Measurements from ENCODE around the gene SCAMP3.
A peak's percentile ranks its signal among the peaks of the same experiment; 100 is the strongest.
"Not testable (repeated sequence)": the region's sequence is repeated elsewhere in the genome, so short reads cannot be mapped to it uniquely, and the experiment has no call there.

Gene SCAMP3

DNA sequence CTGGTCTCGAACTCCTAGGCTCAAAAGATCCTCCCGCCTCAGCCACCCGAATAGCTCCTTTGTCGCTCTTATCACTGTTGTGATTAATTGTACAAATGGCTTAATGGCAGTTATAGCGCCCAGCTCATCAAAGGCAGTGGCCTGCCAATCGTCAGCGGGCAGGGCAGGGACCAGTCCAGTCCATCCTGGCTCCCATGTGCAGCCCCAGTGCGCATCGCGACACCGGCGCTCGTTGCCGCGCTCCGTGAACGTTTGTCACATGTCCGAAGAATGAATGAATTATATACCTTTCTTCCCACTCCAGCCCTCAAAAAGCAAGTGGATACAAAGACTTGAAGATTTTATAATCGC, 35.3 kb downstream of the SCAMP3 start:
- DNase-seq: peak; percentile 34

DNA sequence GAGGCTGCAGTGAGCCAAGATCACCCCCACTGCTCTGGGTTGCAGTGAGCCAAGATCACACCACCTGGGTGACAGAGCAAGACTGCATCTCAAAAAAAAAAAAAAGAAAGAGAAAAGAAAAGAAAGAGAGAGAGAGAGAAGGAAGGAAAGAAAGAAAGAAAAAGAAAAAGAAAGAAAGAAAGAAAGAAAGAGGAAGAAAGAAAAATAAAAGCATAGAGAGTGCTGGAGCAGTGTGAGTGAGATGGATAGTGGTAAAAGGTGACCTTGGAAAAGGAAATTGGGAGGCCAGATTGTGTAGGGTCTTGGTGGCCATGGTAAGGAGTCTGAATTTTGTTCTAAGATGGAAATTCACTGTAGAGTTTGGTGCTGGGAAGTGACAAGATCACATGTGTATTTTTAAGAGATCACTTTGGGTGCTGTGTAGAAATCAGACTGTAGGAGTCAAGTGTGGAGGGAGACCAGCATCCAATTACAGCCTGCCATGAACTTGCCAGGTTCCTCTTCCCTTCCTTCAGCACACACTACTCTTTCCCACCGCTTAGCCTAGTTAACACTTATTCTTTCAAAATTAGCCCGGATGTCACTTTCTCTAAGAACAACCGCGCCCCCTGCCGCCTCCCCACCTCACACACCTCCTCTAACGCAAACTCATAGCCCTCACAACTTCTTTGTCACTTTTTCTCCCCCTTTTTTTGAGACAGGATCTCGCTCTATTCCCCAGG, 35.8 kb downstream of the SCAMP3 start:
- DNase-seq: peak; percentile 48

DNA sequence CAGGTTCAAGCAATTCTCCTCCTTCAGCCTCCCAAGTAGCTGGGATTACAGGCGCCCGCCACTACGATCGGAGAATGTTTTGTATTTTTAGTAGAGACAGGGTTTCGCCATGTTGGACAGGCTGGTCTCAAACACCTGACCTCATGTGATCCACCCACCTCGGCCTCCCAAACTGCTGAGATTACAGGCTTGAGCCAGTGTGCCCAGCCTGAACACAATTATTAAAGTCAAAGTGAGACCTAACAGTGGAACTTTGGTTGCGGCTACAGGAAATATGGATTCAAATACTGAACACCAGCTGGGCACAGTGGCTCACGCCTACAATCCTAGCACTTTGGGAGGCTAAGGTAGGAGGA, 36.8 kb downstream of the SCAMP3 start:
- DNase-seq: not testable (repeated sequence)

DNA sequence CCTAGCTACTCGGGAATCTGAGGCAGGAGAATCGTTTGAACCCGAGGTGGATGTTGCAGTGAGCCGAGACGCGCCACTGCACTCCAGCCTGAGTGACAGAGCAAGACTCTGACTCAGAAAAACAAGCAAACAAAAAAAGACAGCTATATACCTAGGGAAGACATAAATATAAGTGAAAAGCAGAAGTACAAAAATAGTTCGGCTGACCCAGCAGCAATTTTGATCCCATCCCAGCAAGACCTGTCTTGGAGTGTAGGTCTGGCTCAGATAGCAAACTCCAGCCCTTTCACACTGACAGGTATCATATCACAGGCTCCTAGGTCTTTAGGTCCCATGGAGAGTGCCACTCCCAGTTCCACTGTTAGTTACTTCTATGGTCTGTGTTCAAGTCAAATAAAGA, 39.1 kb downstream of the SCAMP3 start:
- DNase-seq: no peak

DNA sequence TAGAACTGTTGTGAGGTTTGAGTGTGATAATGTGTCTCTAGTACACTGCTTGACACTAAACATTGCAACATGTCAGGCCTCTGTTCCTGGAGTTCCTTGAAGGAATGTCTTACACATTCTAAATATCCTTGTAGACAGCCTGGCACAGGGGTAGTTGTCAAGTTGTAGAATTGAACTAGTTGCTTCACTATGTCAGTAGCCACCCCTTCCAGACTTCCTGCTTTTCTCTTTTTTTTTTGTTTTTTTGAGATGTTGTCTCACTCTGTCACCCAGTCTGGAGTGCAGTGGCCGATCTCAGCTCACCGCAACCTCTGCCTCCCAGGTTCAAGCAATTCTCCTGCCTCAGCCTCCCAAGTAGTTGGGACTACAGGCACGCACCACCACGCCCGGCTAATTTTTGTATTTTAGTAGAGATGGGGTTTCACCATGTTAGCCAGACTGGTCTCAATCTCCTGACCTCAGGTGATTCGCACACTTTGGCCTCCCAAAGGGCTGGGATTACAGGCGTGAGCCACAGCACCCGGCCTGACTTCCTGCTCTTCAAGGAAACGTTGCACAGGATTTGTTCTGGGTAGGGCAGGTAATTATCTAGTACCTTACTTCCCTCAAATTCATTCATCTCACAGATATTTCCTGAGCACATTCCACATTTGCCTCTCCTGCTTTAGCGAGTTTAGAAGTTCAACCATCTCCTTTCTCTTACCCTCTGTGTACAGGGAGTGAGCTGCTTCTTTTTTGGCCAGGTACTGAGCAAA, 41.8 kb downstream of the SCAMP3 start:
- DNase-seq: not testable (repeated sequence)

DNA sequence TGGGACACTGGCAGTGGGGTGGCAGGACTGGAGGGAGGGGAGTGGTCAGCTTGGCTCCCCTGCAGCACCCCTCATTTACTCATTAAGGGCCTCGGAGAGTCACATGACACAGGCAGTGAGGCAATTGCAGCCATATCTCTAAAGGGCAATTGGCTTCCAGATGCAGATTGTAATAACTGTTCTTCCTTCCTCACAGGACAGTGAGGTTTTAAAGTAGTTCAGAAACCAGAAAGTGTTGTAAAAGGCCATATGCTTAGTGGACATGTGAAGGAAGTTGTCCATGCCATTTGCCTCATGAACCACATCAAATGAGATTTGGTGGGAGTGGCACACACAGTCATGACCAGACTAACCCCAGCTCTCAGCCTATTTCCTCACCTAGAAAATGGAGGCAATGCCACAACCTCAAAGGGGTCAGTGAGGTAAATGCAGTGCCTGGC, 42.5 kb downstream of the SCAMP3 start:
- DNase-seq: no peak

DNA sequence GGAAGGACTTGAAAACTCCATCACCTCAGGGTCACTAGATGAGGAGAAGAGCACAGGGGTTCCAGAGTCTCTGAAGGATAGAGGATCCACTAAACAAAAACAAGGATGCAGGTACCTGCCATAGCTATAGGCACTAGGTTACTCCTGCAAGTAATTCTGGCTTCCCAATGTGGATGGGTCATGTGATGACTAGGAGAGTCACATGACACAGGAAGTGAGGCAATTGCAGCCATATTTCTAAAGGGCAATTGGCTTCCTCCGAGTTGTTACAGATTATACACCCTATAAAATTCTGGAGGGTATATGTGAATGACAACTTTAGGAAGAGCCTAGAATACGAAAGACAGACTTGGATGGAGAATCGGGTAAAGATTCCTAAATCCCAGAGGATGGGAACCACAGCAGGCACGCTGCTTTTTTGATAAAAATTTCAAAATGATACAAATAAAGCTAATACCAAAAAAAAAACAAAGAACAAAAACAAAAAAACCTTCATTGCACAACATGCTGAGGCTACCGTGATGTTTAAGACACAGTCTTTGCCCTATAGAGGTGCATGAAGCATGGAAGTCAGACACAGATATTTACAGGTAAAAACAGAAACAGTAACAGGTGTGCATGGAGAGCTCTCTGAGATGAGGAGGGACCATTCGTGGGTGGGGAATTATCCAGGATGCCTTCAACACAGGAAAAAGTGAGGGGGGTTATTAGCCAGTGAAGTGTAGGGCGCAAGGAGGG, 43.1 kb downstream of the SCAMP3 start:
- DNase-seq: peak; percentile 59

DNA sequence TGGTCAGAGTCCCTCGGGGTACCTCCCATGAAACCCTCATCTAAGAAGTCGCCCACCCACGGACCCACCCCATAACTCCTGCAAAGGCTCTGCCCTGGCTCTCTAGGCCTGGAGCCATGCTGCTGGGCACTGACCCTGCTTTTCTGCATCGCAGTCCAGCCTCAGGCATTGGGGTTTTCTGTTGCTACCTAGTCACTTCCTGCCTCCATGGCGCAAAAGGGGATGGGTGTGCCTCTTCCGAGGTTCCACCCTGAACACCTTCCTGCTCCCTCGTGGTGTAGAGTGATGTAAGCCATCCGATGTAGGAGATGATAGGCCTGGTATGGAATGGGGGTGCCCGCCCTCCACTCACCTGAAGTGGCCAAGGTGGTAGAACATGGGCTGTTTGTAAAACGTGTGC, 47.5 kb downstream of the SCAMP3 start:
- DNase-seq: not testable (repeated sequence)

DNA sequence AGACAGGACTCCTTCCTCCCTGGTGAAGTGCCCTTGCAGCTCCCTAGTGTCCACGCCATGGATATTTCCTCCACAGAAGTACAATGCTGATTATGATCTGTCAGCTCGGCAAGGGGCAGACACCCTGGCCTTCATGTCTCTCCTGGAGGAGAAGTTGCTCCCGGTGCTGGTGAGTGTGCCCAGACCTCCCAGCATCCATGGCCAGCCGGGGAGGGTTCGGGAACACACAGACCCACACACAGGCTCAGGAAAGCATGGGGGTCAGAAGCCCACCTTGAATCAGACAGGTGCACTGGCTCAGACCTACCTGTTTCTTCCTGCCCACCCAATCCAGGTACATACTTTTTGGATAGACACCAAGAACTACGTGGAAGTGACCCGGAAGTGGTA, 50.1 kb downstream of the SCAMP3 start:
- not testable (repeated sequence) for DNase-seq

DNA sequence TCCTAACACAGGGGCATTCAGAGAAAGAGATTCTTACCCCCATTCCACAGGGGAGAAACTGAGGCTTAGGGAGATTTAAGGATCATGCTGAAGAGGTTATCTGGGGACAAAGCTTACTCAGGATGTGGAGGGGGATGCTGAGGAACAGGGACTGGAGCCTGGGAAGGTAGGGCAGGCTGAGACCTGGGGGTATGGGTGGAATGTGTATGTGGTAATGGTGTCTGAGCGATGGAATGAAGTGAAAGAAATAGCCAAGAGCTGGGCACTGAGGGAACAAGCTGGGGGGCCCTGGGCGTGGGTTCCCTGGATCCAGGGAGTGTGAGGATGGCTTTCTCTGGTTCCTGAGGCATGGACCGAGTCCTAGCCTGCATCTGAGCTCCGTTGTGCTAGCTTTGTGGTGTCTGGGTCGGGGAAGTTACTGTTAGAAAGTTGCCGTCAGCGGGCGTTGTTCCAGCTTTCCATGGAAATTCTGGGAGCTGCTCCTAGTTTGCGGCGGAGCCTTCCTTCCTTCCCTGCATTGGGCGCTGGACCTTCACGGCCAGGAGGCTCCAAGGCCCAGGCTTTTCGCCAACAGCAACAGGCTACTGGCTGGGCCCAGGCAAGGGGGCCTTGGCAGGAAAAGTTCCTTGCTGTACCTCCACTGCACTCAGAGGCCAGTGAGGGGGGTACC, 50.6 kb downstream of the SCAMP3 start:
- DNase-seq: not testable (repeated sequence)

DNA sequence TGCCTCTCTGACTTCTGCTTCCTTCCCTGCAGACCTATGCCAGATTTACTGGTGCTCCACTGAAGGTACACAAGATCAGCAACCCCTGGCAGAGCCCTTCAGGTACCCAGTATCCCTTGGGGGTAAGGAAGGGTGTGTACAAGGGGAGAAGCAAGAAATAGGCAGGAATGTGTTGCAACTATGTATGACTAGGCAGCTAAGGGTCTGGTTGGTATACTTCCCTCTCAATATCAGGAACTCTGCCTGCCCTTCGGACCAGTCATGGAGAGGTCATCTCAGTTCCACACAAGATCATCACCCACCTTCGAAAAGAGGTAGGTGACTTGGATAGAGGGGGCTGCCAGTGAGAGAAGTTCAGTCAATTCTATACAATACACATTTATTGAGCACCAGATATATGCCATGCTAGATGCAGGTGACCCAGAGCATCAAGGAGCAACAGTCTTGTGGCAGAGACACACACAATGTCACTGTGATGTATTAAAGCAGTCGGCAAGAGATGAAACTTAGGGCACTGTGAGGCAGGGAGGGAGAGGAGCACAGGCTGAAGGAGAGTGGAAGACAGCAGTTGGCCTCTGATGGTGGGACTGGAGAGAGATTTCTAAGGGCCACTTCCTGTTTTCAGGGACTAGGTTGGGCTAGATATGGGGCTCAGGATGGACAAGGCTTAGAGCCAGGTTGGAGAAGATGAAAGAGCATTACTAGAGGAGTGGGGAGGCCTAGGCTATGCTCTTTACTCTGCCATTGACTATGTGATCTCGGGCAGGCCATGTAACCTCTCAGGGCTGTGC, 51.7 kb downstream of the SCAMP3 start:
- DNase-seq: no peak

DNA sequence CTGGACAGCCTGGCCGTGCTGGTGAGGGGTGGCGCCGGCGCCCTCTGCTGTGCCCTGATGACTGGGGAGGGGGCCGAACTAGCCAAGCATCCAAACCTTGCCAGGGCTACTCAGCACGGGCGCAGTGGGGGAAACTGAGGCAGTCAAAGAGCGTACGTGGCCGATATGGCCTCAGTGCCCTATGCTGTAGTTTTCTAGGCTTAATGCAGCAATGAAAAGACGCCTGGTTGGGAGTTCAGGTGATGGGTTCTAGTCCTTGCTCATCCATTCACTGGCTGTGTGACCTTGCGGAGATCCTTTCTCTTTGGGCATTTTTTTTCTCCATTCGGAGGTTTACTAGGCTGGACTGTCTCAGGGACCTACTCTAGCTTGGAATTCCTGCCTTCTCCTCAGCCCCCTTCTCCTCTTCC, 52.8 kb downstream of the SCAMP3 start:
- no peak for DNase-seq

DNA sequence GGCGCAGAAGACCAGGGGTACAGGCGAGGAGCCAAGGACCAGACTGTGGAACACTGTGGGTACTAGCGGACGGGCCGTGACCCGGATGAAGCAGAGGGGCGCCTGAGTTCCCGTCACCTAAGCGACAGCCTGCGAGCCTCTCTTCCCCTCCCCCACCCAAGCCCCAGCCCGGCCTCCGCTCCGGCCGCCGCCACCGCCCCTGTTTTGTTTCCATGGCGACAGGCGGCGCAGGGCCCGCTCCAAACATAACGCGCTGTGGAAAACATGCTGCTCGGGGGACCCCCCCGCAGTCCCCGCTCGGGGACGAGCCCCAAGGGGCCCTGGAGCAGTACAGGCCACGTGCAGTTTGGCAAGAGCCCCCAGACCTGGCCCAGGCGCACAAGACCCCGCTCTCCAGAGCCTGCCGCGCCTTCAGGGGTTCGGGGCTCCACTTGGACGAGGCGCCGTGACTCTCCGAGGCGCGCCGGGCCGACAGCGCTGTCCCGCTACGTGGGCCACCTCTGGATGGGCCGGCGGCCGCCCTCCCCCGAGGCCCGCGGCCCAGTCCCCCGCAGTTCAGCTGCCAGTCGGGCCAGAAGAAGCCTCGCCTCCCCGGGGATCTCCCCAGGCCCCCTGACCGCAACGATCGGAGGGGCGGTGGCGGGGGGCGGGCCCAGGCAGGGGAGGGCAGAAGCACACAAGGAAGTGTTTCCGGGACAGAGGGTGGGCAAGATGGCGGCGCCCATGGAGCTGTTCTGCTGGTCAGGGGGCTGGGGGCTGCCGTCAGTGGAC, 53.4 kb downstream of the SCAMP3 start, which contains the start of gene MTX1:
Gene MTX1, plus strand, starts transcription at position 155 of the 771 bp plus-strand sequence. Its CDS starts 110 bp downstream, at position 265.
- peak; percentile 61 for DNase-seq

DNA sequence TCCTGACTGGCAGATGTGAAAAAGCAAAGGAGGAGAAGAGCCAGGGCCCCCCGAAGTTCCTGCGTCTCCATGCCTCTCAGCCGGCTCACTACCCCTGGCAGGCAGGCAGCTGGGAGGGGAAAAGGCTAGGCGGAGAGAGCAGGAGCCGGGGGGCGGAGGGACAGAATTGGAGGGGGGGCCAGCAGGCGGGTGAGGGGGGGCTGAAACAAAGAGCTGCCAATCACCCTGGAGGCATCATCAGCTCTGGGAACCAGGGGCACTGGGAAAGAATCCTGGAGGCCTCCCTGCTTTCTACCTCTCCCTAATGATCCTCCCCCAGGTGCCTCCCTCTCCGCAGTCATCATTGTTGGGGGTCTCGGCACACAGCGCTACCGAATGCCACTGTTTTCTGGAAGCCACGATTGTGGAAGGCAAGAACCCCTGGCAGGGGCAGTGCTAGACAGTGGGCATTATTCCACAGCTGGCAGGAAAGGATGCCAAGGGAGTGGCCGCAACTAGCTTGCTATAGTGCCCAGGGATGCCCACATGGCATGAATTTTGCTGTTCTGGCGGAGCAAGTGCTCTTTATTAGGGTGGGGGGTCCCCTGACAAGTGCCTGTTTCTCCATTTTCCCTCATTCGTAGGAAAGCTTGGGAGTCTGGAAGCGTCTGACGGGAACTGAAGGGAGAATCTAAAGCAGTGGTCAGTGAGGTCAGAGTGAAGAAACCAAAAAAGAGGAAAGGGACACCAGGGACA, 54.2 kb downstream of the SCAMP3 start, which contains the start of gene THBS3:
Gene THBS3, minus strand, starts transcription at position 92 of the 735 bp plus-strand sequence. Its CDS starts 21 bp downstream, at position 71.
- no peak for DNase-seq

DNA sequence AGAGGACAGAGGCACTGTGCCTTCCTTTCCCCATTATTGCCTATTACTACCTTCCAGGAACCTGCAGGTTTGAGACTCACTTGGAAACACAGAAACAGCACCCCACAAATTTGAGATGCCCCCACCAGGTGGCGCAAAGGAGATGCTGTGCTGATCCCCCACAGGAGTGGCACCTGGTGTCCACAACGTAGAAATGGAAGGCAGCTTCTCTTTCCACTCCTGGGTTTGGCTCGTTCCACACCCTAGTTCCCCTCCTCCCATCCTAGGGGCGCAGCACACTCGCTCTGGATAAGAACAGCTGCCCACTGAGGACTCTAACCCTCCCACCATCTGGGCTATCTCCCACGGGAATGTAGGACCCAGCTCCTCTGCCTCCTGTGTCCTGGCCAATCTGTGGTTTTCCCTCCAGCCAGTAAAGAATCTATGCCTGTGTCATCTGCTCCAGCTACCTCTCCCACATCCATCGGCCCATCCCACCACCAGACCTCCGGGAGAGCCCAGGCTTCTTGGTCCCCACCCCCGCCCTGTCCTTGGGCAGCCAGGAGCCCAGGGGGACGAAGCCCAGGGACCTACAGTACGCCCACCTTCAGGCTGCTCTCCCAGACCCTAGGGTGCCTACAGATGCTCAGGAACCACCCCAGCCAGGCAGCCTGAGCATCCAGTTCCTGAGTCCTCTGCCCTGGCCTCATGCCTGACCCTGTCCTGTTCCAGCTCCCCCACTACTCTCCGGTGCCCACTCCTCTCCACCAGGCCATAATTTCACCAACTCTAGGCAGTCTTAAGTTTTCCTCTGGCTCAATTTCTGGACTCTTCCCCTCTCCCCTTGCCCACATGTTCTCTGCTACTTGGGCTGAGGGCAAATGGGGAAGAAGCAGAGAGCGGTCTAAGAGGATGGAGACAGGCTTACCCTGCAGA, 55.0 kb downstream of the SCAMP3 start:
- DNase-seq: peak; percentile 50
